Transverse colon (tissue), 4 donors: ENCODE data around the gene GRIK4. TPM values are rescaled to one million over a fixed set of nuclear protein-coding genes. Genes with fewer than 3 reads are reported as not detected.

ENCODE experiments used
- DNase-seq: peaks from one replicate; pipeline ENCODE4 v3.0.0-alpha.2; 2019
- H3K27ac ChIP-seq, 4 donors: fragments of 200-600 bp; sonication (generic); 2 replicates each; pipeline ENCODE4 v1.5.1; 2016 to 2018; ENCODE audit warnings: inconsistent platforms in 4 of 4
- H3K27me3 ChIP-seq: fragments of 200-600 bp; sonication (generic); 2 replicates; pipeline ENCODE4 v1.5.1; 2017; ENCODE audit warnings: inconsistent platforms
- H3K36me3 ChIP-seq, 4 donors: fragments of 200-600 bp; sonication (generic); 2 replicates each; pipeline ENCODE4 v1.5.1; 2017 to 2019; ENCODE audit warnings: inconsistent platforms in 4 of 4
- H3K4me1 ChIP-seq, 4 donors: fragments of 200-600 bp; sonication (generic); 2 replicates each; pipeline ENCODE4 v1.5.1; 2017 to 2020; ENCODE audit warnings: inconsistent platforms in 4 of 4
- H3K4me3 ChIP-seq, 4 donors: fragments of 200-600 bp; sonication (generic); 1 replicate in 1 of 4; 2 replicates in 3 of 4; pipeline versions ENCODE4 v1.5.1 to v1.6.1; 2017 to 2019; ENCODE audit warnings: inconsistent platforms in 4 of 4
- H3K9me3 ChIP-seq, 2 donors: fragments of 200-600 bp; sonication (generic); 2 replicates each; pipeline ENCODE4 v1.5.1; 2017 to 2019; ENCODE audit warnings: inconsistent platforms in 2 of 2
- CTCF ChIP-seq, 5 experiments: fragments of 200-600 bp in 3 of 5; fragments of 450-650 bp in 2 of 5; sonication (generic) in 3 of 5; IDR thresholded peaks; 1 replicate in 2 of 5; 2 replicates in 3 of 5; pipeline ENCODE4 v1.5.1; 2016 to 2017; ENCODE audit warnings: antibody characterized with exemption in 5 of 5, inconsistent platforms in 3 of 5, mild to moderate bottlenecking in 2 of 5, moderate library complexity in 1 of 5
- EP300 ChIP-seq: sonication (generic); formaldehyde crosslinking; IDR thresholded peaks from one replicate; pipeline ENCODE4 v1.6.1; 2017; ENCODE audit warnings: antibody characterized with exemption, low read depth
- POLR2A ChIP-seq: fragments of 450-650 bp; IDR thresholded peaks from one replicate; pipeline ENCODE4 v1.6.1; 2016; ENCODE audit warnings: antibody characterized with exemption, mild to moderate bottlenecking, moderate library complexity
- POLR2AphosphoS5 ChIP-seq, 3 donors: sonication (generic); formaldehyde crosslinking; IDR thresholded peaks; one replicate each; pipeline ENCODE4 v1.6.1; 2016; ENCODE audit warnings: antibody characterized with exemption in 3 of 3
- WGBS, 2 donors: methylation state at CpG; one replicate each; pipeline ENCODE4 v1.1.5; 2018; ENCODE audit warnings: low coverage in 1 of 2; 5-methylcytosine and 5-hydroxymethylcytosine counted together
- in situ Hi-C, 4 donors: fragments of 200-750 bp; cut with MboI; loops; one replicate each; pipeline versions ENCODE4 v1.15.0 to v1.15.1; 2017; ENCODE audit warnings: low sequenced_read_pairs in 3 of 4, low pct_ligation_motif_present in 1 of 4, low pct_unique_long_range_greater_than_20kb in 1 of 4
- intact Hi-C: fragments of 100-400 bp; cut with DNase I; formaldehyde crosslinking; loops from one replicate; pipeline ENCODE4 v1.15.1; 2023; ENCODE audit warnings: low total_unique reads
- total RNA-seq, 4 donors: library from RNA; depleted of rRNA; stranded (reverse); fragments of >200 nt; gene quantifications; one replicate each; pipeline ENCODE4 v1.1.0, GENCODE V29; 2016

GRIK4 gene
- total RNA-seq, 4 donors from 2014 or later: 2.6 TPM; not detected in 3

DNA sequence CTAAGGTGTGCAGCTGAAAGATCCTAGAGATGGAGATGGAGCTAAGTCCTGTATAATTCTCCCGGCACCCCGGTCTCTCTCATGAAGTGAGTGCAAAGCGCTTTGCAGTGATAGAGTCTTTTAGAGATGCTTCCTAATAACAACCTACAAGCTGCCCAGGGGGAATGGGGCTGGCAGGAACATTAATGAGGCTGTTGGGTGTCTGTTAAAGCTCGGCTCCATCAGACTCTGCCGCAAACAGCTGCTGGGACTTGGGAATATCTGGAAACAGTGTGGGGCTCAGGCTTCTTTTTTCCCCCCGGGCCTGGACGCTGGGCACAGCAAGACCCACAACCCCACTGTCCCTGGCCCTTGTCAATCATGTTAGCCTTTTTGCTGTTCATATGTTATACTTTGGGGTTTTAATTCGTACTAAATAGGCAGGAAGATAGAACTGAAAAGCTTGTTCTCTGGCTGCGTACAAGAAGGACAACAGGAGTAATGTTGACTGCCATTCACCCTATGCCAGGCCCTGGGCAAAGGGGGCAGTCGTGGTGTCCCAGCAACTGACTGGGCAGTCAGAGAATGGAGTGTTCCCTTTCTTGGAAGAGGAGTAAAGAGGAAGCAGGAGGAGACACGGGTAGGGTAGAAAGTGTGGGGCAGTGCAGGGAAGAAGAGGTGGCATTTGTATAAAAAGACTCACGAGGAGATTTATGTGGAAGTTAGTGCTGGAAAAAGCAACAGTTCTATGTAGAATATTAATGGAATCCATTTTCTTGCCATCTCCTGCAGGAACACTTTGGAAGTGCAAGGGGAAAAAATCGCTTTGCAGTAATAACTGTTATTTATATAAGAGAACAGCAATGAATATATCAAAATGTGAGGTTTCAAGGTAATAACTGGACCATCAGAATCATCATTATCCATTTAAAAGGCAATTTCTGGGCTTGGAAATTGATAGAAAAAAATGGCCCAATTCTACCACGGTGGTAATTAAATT lies 232.8 kb downstream of the GRIK4 start:
- TF ChIP-seq EP300: no peak
- no peak for TF ChIP-seq CTCF (IDR thresholded peaks at IDR 0.05)
- no peak for TF ChIP-seq POLR2A
- no peak for TF ChIP-seq POLR2AphosphoS5 (IDR thresholded peaks at IDR 0.05)
- no peak for DNase-seq
- in situ Hi-C loops (no loop called here), intact Hi-C loops (no loop called here)
- Histone ChIP-seq H3K27me3 (peaks cover 11% of the 10 kb centered on the region), H3K27ac (no peak overlapping the region), H3K9me3 (no peaks in the 10 kb centered on the region), H3K36me3 (no peaks in the 10 kb centered on the region), H3K4me3 (no peak overlapping the region), H3K4me1 (no peaks in the 10 kb centered on the region)
- 76 to 83% methylated on average over 12 to 14 of the region's 14 CpGs for WGBS, 2 donors

- H3K9me3 ChIP-seq: no peaks in the 10 kb centered on the region
- no peak overlapping the region for H3K27ac ChIP-seq
- H3K36me3 ChIP-seq: no peaks in the 10 kb centered on the region
- H3K4me3 ChIP-seq: no peak overlapping the region
- intact Hi-C loops (loop anchor here (5.0 kb wide), 1 partner anchor 1171 kb away; no protein-coding TSS in a partner anchor), in situ Hi-C loops (no loop called here)
- WGBS, 2 donors: 70% methylated on average over 3 of the region's 3 CpGs; no CpG with 5 or more reads in 1 of the 2 donors
- H3K27me3 ChIP-seq: peaks cover 11% of the 10 kb centered on the region
- TF ChIP-seq POLR2A (no peak), CTCF (IDR thresholded peaks at IDR 0.05) (no peak), EP300 (no peak), POLR2AphosphoS5 (IDR thresholded peaks at IDR 0.05) (no peak)
- no peak for DNase-seq
- no peaks in the 10 kb centered on the region for H3K4me1 ChIP-seq
Measured at GRCh38 chr11:120746376-120746775, 234.8 kb downstream of the GRIK4 start.

GRCh38 chr11:120746836-120747609 lies 235.5 kb downstream of the GRIK4 start:
- H3K9me3 ChIP-seq: no peaks in the 10 kb centered on the region
- no peak overlapping the region for H3K27ac ChIP-seq
- peaks cover 11% of the 10 kb centered on the region for H3K27me3 ChIP-seq
- H3K4me1 ChIP-seq: no peaks in the 10 kb centered on the region
- in situ Hi-C loops: no loop called here
- no peaks in the 10 kb centered on the region for H3K36me3 ChIP-seq
- no peak overlapping the region for H3K4me3 ChIP-seq
- intact Hi-C loops: loop anchor here (5.0 kb wide), 1 partner anchor 1170 kb away; no protein-coding TSS in a partner anchor
- DNase-seq: no peak
- WGBS, 2 donors: 43 to 51% methylated on average over 6 to 12 of the region's 12 CpGs
- TF ChIP-seq POLR2AphosphoS5 (IDR thresholded peaks at IDR 0.05) (no peak), EP300 (no peak), CTCF (IDR thresholded peaks at IDR 0.05) (no peak), POLR2A (no peak)
